H1 (cell line): Measurements from ENCODE around the gene SNX27. TPM values are rescaled to one million over a fixed set of nuclear protein-coding genes. Genes with fewer than 3 reads are reported as not detected.

Experiments
- CTCF ChIA-PET: fragments of 300-600 bp; sonication (Branson Sonifier 250); formaldehyde crosslinking; loops from one replicate; lab custom pipeline; 2021; ENCODE audit not compliant: partially characterized antibody; lab: Charles Lee
- POLR2A ChIA-PET: fragments of 300-600 bp; sonication (Branson Sonifier 250); formaldehyde crosslinking; loops from one replicate; lab custom pipeline; 2021; ENCODE audit warnings: inconsistent platforms; ENCODE audit not compliant: partially characterized antibody; lab: Charles Lee
- DNase-seq, 2 experiments: peaks; one replicate each; pipeline versions ENCODE4 v3.0.0 to v3.0.0-alpha.2; 2010 to 2022; ENCODE audit warnings: low spot score in 2 of 2, low read depth in 1 of 2, mixed read lengths in 1 of 2
- FAIRE-seq: peaks from 2 replicates; lab custom pipeline; 2011; peaks lifted over from hg19 to GRCh38; lab: Jason Lieb, UNC
- H2AFZ ChIP-seq: 2 replicates; pipeline ENCODE4 v1.8.1; 2012; ENCODE audit warnings: low read length, inconsistent platforms
- H2AK5ac ChIP-seq: 2 replicates; pipeline ENCODE4 v1.6.1; 2013; ENCODE audit warnings: low read depth, low read length
- H2BK120ac ChIP-seq: replicated peaks from 2 replicates; pipeline ENCODE3; 2013; ENCODE audit warnings: low read depth, low read length, inconsistent platforms
- H2BK12ac ChIP-seq: 2 replicates; pipeline ENCODE4 v1.6.1; 2013; ENCODE audit warnings: low read depth, low read length
- H2BK15ac ChIP-seq: 2 replicates; pipeline ENCODE4 v1.6.1; 2013; ENCODE audit warnings: low read length
- H2BK20ac ChIP-seq: 2 replicates; pipeline ENCODE4 v1.6.1; 2013; ENCODE audit warnings: low read length
- H2BK5ac ChIP-seq: 2 replicates; pipeline ENCODE4 v1.6.1; 2013; ENCODE audit warnings: low read depth, low read length
- H3K14ac ChIP-seq: 2 replicates; pipeline ENCODE4 v1.6.1; 2013; ENCODE audit warnings: inconsistent platforms; ENCODE audit not compliant: insufficient read length
- H3K18ac ChIP-seq: 2 replicates; pipeline ENCODE4 v1.6.1; 2013; ENCODE audit warnings: low read length; ENCODE audit errors: extremely low read depth
- H3K23ac ChIP-seq: 2 replicates; pipeline ENCODE4 v1.6.1; 2013; ENCODE audit warnings: inconsistent platforms; ENCODE audit not compliant: insufficient read length
- H3K23me2 ChIP-seq: 2 replicates; pipeline ENCODE4 v1.6.1; 2013; ENCODE audit warnings: low read depth, low read length
- H3K27ac ChIP-seq: 2 replicates; pipeline ENCODE4 v1.6.1; 2011; ENCODE audit warnings: low read depth, low read length, inconsistent platforms
- H3K27me3 ChIP-seq, 4 experiments: replicated peaks in 1 of 4; 1 replicate in 1 of 4; 2 replicates in 3 of 4; pipeline versions ENCODE4 v1.6.1 to v1.8.1; 2011 to 2013; ENCODE audit warnings: low read length in 3 of 4, mild to moderate bottlenecking in 3 of 4, inconsistent platforms in 2 of 4, mixed read lengths in 2 of 4, moderate library complexity in 1 of 4; ENCODE audit not compliant: control insufficient read depth in 3 of 4, insufficient read depth in 3 of 4; ENCODE audit errors: extremely low read depth in 1 of 4
- H3K36me3 ChIP-seq, 4 experiments: 2 replicates each; pipeline versions ENCODE4 v1.6.1 to v1.8.1; 2011 to 2013; ENCODE audit warnings: mild to moderate bottlenecking in 4 of 4, low read length in 3 of 4, moderate library complexity in 2 of 4, control low read depth in 1 of 4, inconsistent platforms in 1 of 4; ENCODE audit not compliant: insufficient read depth in 4 of 4, control insufficient read depth in 2 of 4
- H3K4ac ChIP-seq: replicated peaks from 2 replicates; pipeline ENCODE3; 2013; ENCODE audit warnings: low read length, low read depth, mixed read lengths, inconsistent platforms; ENCODE audit not compliant: insufficient read length
- H3K4me1 ChIP-seq, 4 experiments: replicated peaks in 1 of 4; 1 replicate in 1 of 4; 2 replicates in 3 of 4; pipeline versions ENCODE4 v1.6.1 to v1.8.1; 2011 to 2013; ENCODE audit warnings: low read length in 3 of 4, inconsistent platforms in 2 of 4, mixed read lengths in 1 of 4; ENCODE audit not compliant: insufficient read depth in 4 of 4, control insufficient read depth in 3 of 4
- H3K4me2 ChIP-seq, 2 experiments: 2 replicates each; pipeline versions ENCODE4 v1.6.1 to v1.8.1; 2011 to 2013; ENCODE audit warnings: low read depth in 2 of 2, low read length in 2 of 2, control low read depth in 1 of 2, inconsistent platforms in 1 of 2, mild to moderate bottlenecking in 1 of 2; ENCODE audit not compliant: insufficient read depth in 1 of 2
- H3K4me3 ChIP-seq, 4 experiments: fragments of 200-600, 300-600 bp in 1 of 4; sonication (generic), shearing (Covaris generic), sonication (Bioruptor Twin) in 1 of 4; 2 replicates each; pipeline versions ENCODE4 v1.5.1 to v1.8.1; 2011 to 2016; ENCODE audit warnings: low read length in 4 of 4, low read depth in 3 of 4, control low read depth in 2 of 4, inconsistent platforms in 2 of 4, mild to moderate bottlenecking in 2 of 4, mixed read lengths in 1 of 4, moderate library complexity in 1 of 4; ENCODE audit not compliant: insufficient read depth in 2 of 4; ENCODE audit errors: extremely low read depth in 1 of 4
- H3K56ac ChIP-seq: replicated peaks from 2 replicates; pipeline ENCODE3; 2013; ENCODE audit warnings: low read depth, mild to moderate bottlenecking, mixed read lengths, low read length, inconsistent platforms; ENCODE audit not compliant: insufficient read length
- H3K79me1 ChIP-seq: 2 replicates; pipeline ENCODE4 v1.6.1; 2013; ENCODE audit warnings: low read depth, low read length, control low read depth
- H3K79me2 ChIP-seq, 2 experiments: 2 replicates each; pipeline versions ENCODE4 v1.6.1 to v1.8.1; 2012 to 2013; ENCODE audit warnings: low read length in 2 of 2, mild to moderate bottlenecking in 2 of 2, inconsistent platforms in 1 of 2; ENCODE audit not compliant: insufficient read depth in 2 of 2, control insufficient read depth in 1 of 2
- H3K9ac ChIP-seq, 4 experiments: replicated peaks in 1 of 4; 1 replicate in 1 of 4; 2 replicates in 3 of 4; pipeline versions ENCODE4 v1.6.1 to v1.8.1; 2011 to 2013; ENCODE audit warnings: low read depth in 3 of 4, low read length in 3 of 4, control low read depth in 2 of 4, mild to moderate bottlenecking in 2 of 4, moderate library complexity in 2 of 4, inconsistent platforms in 1 of 4; ENCODE audit errors: extremely low read depth in 1 of 4
- H3K9me3 ChIP-seq, 2 experiments: 2 replicates each; pipeline versions ENCODE4 v1.6.1 to v1.8.1; 2012 to 2013; ENCODE audit warnings: mild to moderate bottlenecking in 2 of 2, moderate library complexity in 2 of 2, control low read depth in 1 of 2, inconsistent platforms in 1 of 2, low read depth in 1 of 2, low read length in 1 of 2, mixed read lengths in 1 of 2; ENCODE audit not compliant: insufficient read depth in 2 of 2
- H4K20me1 ChIP-seq, 2 experiments: replicated peaks in 1 of 2; 2 replicates each; pipeline versions ENCODE3 to v1.8.1; 2011 to 2013; ENCODE audit warnings: inconsistent platforms in 2 of 2, low read length in 2 of 2, mild to moderate bottlenecking in 1 of 2; ENCODE audit not compliant: insufficient read depth in 2 of 2, control insufficient read depth in 1 of 2
- H4K5ac ChIP-seq: 2 replicates; pipeline ENCODE4 v1.6.1; 2013; ENCODE audit warnings: low read length, low read depth, mixed read lengths, inconsistent platforms; ENCODE audit not compliant: insufficient read length
- H4K8ac ChIP-seq: 2 replicates; pipeline ENCODE4 v1.8.0; 2013; ENCODE audit warnings: mild to moderate bottlenecking, moderate library complexity, low read length, inconsistent platforms; ENCODE audit not compliant: insufficient read depth; ENCODE audit errors: extremely low read depth
- H4K91ac ChIP-seq: replicated peaks from 2 replicates; pipeline ENCODE3; 2013; ENCODE audit warnings: low read length, mixed read lengths, inconsistent platforms; ENCODE audit not compliant: insufficient read length
- EZH2 ChIP-seq: fragments of 200-600 bp; sonication (generic); IDR thresholded peaks from 2 replicates; pipeline ENCODE4 v1.7.1; 2012; ENCODE audit warnings: low read depth, mild to moderate bottlenecking, moderate library complexity, low read length, inconsistent platforms; ENCODE audit not compliant: severe bottlenecking
- NRF1 ChIP-seq: IDR thresholded peaks from 2 replicates; pipeline ENCODE4 v1.6.1; 2011; ENCODE audit warnings: mild to moderate bottlenecking, low read depth, low read length, improper control_type of control experiment
- WGBS, 2 experiments: shearing (Covaris generic) in 1 of 2; methylation state at CpG; one replicate each; pipeline versions ENCODE4 v1.1.6 to v1.1.7; 2013 to 2015; ENCODE audit warnings: low lambda C conversion rate in 2 of 2, mixed read lengths in 2 of 2, inconsistent platforms in 1 of 2, low coverage in 1 of 2, missing lambda C conversion rate in 1 of 2; ENCODE audit not compliant: insufficient replicate concordance in 2 of 2, insufficient coverage in 1 of 2, insufficient read length in 1 of 2; ENCODE audit errors: extremely low coverage in 1 of 2, missing lambda C conversion rate in 1 of 2; 5-methylcytosine and 5-hydroxymethylcytosine counted together
- polyA plus RNA-seq, 7 experiments: library from polyadenylated mRNA; depleted of rRNA in 3 of 7; stranded (reverse) in 5 of 7; unstranded in 2 of 7; fragments of >200 nt in 5 of 7; fragments of 200-250 nt in 2 of 7; gene quantifications; 1 replicate in 5 of 7; 2 replicates in 1 of 7; 4 replicates in 1 of 7; pipeline versions ENCODE4 v1.2.1 to v1.2.3, GENCODE V29; 2011 to 2013; ENCODE audit warnings: missing spikeins in 2 of 7, mixed read lengths in 2 of 7
- total RNA-seq: library from RNA; stranded (reverse); fragmentation: NEBNext Ultra II Directional; extraction: Animal tissue kit (Norgen Biotek cat#: 25700); gene quantifications from 2 replicates; pipeline ENCODE4 v1.2.1, GENCODE V29; 2021

SNX27 gene
- total and polyA plus RNA-seq, 2 of the 8 experiments (the other 6 are each of a cell fraction or from before 2014, with no cell fraction given) = 23.4 to 65.4 TPM

- H2AK5ac ChIP-seq = no peak overlapping the region
- no peaks in the 10 kb centered on the region for H3K4me1 ChIP-seq
- H3K23me2 ChIP-seq = no peaks in the 10 kb centered on the region
- POLR2A ChIA-PET = no interaction called here
- no peak overlapping the region for H3K4me2 ChIP-seq
- H3K56ac ChIP-seq = no peak overlapping the region
- no peak overlapping the region for H3K27ac ChIP-seq
- CTCF ChIA-PET = no interaction called here
- H4K20me1 ChIP-seq = no peaks in the 10 kb centered on the region
- no peaks in the 10 kb centered on the region for H3K27me3 ChIP-seq
- no peak overlapping the region for H4K5ac ChIP-seq
- no peaks in the 10 kb centered on the region; the same call in 1 of the 2 replicates for H3K79me1 ChIP-seq
- DNase-seq (no peak), FAIRE-seq (no peak)
- H4K8ac ChIP-seq = no peak overlapping the region
- no peak overlapping the region for H2BK12ac ChIP-seq
- H3K4ac ChIP-seq = no peak overlapping the region
- WGBS, 2 experiments = 95% methylated on average over 3 of the region's 3 CpGs; no CpG with 5 or more reads in 1 of the 2 experiments
- no peak overlapping the region for H3K14ac ChIP-seq
- H2BK5ac ChIP-seq = no peak overlapping the region
- H2BK120ac ChIP-seq = no peak overlapping the region
- no peak overlapping the region for H3K23ac ChIP-seq
- H3K4me3 ChIP-seq = no peak overlapping the region
- H3K36me3 ChIP-seq = no peaks in the 10 kb centered on the region; a peak in 1 of 8 replicates
- H3K9ac ChIP-seq = no peak overlapping the region
- H3K79me2 ChIP-seq = peaks cover 0 to 55% of the 10 kb centered on the region in 2 experiments; a peak in 2 of 4 replicates
- no peak overlapping the region for H4K91ac ChIP-seq
- H3K9me3 ChIP-seq = no peaks in the 10 kb centered on the region
- H2BK15ac ChIP-seq = no peak overlapping the region
- H2AFZ ChIP-seq = no peak overlapping the region
- H3K18ac ChIP-seq = no peak overlapping the region
- H2BK20ac ChIP-seq = no peak overlapping the region
- TF ChIP-seq EZH2 = no peak
- no peak for TF ChIP-seq NRF1
These were observed 15.0 kb downstream of the SNX27 start for GRCh38 chr1:151626740-151627334.
